Ishikawa (cell line): ENCODE results near the gene TANGO6.

Experiments used
- CEBPB ChIP-seq: IDR thresholded peaks from 2 replicates; pipeline ENCODE4 v1.6.1; 2012
- CREB1 ChIP-seq: IDR thresholded peaks from 2 replicates; pipeline ENCODE4 v1.6.1; 2012; ENCODE audit warnings: low read depth
- EGR1 ChIP-seq: IDR thresholded peaks from 2 replicates; pipeline ENCODE4 v1.6.1; 2012
- EP300 ChIP-seq: IDR thresholded peaks from 2 replicates; pipeline ENCODE4 v1.6.1; 2012; ENCODE audit warnings: borderline replicate concordance
- FOXM1 ChIP-seq: IDR thresholded peaks from 2 replicates; pipeline ENCODE4 v1.6.1; 2012; ENCODE audit warnings: low read depth, borderline replicate concordance
- NFIC ChIP-seq: IDR thresholded peaks from 2 replicates; pipeline ENCODE4 v1.6.1; 2012
- RAD21 ChIP-seq: IDR thresholded peaks from 2 replicates; pipeline ENCODE4 v1.6.1; 2012; ENCODE audit warnings: low read depth
- TAF1 ChIP-seq: IDR thresholded peaks from 2 replicates; pipeline ENCODE4 v1.6.1; 2012; ENCODE audit warnings: low read depth, mild to moderate bottlenecking
- TCF12 ChIP-seq: IDR thresholded peaks from 2 replicates; pipeline ENCODE4 v1.6.1; 2012; ENCODE audit warnings: low read depth
- TEAD4 ChIP-seq: IDR thresholded peaks from 2 replicates; pipeline ENCODE4 v1.6.1; 2012
- YY1 ChIP-seq: IDR thresholded peaks from 2 replicates; pipeline ENCODE4 v1.6.1; 2012; ENCODE audit warnings: low read depth
- ZBTB7A ChIP-seq: IDR thresholded peaks from 2 replicates; pipeline ENCODE4 v1.6.1; 2012; ENCODE audit warnings: low read depth
- TF ChIP-seq, protein P1 (sequence below): IDR thresholded peaks from 2 replicates; pipeline ENCODE4 v1.6.1; 2012
- TF ChIP-seq, protein P2 (sequence below): IDR thresholded peaks from 2 replicates; pipeline ENCODE4 v1.6.1; 2012
- TF ChIP-seq, protein P3 (sequence below): IDR thresholded peaks from 2 replicates; pipeline ENCODE4 v1.6.1; 2012; ENCODE audit warnings: low read depth, mild to moderate bottlenecking

Gene TANGO6

DNA sequence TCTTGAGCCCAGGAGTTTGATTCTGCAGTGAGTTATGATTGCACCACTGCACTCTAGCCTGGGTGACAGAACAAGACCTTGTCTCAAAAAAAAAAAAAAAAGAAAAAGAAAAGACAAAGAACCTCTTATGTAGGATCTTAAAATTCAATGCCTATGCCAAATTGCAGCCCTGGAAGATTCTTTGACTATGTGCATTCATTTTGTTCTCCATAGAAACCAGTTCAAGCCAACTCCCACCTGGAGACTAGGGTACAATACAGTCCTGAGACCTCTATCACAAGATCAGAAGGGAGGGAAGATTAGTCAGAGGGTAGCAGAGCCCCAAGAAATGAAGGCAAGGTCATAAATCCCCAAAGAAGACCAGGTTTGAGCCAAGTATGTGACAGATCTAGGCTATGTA is 171.5 kb downstream of the TANGO6 start:
- TF ChIP-seq CREB1, result no peak
- TF ChIP-seq EP300, result no peak
- no peak for TF ChIP-seq NFIC
- no peak for TF ChIP-seq ZBTB7A
- TF ChIP-seq EGR1, result no peak

DNA sequence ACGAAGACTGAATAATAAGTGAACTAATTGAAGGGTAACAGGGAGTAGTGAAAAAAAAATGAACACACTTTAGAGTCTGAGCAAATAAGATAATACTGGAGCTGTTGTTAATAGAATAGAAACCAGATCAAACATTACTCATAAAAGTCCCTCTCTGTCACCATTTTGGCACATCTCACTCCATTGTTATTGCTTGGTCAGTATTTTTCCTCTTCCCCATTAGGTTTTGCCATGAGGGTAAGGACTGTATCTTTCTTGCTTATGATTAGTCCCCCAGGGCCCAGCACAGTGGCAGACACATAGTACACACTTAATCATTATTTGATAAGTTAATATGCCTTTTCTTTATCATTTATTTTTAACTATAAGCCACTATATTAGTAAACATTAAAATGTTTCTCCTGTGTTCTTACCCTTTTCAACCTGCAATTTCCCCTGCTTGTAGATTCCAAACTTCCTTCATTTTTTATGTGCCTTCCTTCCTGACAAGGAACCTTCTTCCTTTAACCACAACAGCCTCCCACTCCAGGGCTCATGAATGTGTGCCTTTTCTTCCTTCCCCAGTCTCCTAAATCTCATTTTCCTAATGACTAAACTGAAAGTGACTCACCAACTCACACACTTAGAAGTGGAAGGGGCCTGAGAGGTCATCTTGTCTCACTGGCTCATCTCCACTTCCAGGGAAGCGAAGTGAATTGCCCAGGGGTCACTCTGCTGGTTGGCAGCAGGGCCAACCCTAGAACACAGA is 173.9 kb downstream of the TANGO6 start:
- TF ChIP-seq, protein P1, sequence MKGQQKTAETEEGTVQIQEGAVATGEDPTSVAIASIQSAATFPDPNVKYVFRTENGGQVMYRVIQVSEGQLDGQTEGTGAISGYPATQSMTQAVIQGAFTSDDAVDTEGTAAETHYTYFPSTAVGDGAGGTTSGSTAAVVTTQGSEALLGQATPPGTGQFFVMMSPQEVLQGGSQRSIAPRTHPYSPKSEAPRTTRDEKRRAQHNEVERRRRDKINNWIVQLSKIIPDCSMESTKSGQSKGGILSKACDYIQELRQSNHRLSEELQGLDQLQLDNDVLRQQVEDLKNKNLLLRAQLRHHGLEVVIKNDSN, result no peak
- no peak for TF ChIP-seq TAF1
- TF ChIP-seq TEAD4, result no peak
- no peak for TF ChIP-seq ZBTB7A
- TF ChIP-seq NFIC, result no peak
- no peak for TF ChIP-seq EGR1
- TF ChIP-seq FOXM1, result no peak
- TF ChIP-seq, protein P2, sequence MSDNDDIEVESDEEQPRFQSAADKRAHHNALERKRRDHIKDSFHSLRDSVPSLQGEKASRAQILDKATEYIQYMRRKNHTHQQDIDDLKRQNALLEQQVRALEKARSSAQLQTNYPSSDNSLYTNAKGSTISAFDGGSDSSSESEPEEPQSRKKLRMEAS, result no peak
- no peak for TF ChIP-seq YY1
- no peak for TF ChIP-seq CREB1
- no peak for TF ChIP-seq CEBPB
- no peak for TF ChIP-seq EP300
- no peak for TF ChIP-seq RAD21
- TF ChIP-seq, protein P3, sequence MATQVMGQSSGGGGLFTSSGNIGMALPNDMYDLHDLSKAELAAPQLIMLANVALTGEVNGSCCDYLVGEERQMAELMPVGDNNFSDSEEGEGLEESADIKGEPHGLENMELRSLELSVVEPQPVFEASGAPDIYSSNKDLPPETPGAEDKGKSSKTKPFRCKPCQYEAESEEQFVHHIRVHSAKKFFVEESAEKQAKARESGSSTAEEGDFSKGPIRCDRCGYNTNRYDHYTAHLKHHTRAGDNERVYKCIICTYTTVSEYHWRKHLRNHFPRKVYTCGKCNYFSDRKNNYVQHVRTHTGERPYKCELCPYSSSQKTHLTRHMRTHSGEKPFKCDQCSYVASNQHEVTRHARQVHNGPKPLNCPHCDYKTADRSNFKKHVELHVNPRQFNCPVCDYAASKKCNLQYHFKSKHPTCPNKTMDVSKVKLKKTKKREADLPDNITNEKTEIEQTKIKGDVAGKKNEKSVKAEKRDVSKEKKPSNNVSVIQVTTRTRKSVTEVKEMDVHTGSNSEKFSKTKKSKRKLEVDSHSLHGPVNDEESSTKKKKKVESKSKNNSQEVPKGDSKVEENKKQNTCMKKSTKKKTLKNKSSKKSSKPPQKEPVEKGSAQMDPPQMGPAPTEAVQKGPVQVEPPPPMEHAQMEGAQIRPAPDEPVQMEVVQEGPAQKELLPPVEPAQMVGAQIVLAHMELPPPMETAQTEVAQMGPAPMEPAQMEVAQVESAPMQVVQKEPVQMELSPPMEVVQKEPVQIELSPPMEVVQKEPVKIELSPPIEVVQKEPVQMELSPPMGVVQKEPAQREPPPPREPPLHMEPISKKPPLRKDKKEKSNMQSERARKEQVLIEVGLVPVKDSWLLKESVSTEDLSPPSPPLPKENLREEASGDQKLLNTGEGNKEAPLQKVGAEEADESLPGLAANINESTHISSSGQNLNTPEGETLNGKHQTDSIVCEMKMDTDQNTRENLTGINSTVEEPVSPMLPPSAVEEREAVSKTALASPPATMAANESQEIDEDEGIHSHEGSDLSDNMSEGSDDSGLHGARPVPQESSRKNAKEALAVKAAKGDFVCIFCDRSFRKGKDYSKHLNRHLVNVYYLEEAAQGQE, result no peak
- TF ChIP-seq TCF12, result no peak

DNA sequence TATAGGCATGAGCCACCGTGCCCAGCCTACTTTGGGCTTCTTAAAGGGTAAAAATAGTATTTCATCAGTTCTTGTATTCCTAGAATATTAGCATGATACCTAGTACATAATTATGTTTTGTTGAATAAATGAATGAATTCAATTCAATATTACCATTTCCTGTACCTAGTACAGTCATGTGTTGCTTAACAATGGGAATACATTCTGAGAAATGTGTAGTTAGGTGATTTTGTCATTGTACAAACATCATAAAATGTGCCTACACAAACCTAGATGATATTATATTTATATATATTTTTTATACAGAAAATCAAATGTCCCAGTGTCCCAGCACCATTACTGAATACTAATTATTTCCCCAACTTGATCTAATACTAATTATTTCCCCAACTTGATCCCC is 176.5 kb downstream of the TANGO6 start:
- TF ChIP-seq, protein P3, result no peak

DNA sequence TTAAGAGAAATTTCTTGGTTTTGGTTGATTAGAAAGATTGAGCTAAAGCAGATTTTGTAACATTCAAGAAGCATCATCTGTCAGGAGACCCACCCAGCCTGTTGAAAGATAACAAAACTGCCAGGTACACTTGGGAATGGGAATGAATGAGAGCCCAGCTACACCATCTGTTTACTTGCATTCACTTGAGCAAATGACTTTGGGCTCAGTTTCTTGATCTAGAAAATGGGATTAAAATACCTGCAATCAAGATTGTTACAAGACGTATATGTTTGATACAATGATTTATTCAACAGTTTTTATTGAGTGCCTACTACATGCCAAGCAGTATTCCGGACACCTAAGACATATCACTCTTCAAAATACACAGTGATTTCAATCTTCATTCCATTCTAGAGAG is 185.8 kb downstream of the TANGO6 start:
- no peak for TF ChIP-seq TEAD4
- TF ChIP-seq YY1, result no peak
- TF ChIP-seq, protein P2, result no peak
- no peak for TF ChIP-seq EGR1
- no peak for TF ChIP-seq RAD21
- TF ChIP-seq, protein P1, result no peak
- TF ChIP-seq, protein P3, result no peak
- no peak for TF ChIP-seq CEBPB
- no peak for TF ChIP-seq TCF12
- no peak for TF ChIP-seq FOXM1
- no peak for TF ChIP-seq EP300
- TF ChIP-seq CREB1, result no peak
- no peak for TF ChIP-seq ZBTB7A
- TF ChIP-seq NFIC, result no peak

DNA sequence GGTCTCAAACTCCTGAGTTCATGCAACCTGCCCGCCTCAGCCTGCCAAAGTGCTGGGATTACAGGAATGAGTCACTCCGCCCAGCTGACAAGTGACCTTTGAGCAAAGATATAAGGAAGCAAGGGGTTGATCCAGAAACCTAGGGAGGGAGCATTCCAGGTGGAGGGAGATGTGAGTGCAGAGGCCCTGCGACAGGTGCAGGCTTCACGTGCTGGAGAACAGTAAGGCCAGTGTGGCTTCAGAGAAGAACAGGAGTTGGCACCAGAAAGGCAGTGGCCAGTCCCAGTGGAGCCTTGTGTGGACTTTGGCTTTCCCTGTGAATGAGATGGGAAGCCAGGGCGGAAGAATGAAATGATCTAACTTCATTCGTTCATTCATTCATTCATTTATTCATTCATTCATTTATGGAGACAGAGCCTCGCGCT is 188.6 kb downstream of the TANGO6 start:
- no peak for TF ChIP-seq FOXM1
- TF ChIP-seq ZBTB7A, result no peak
- no peak for TF ChIP-seq TAF1
- no peak for TF ChIP-seq NFIC
- TF ChIP-seq, protein P2, result no peak
- TF ChIP-seq, protein P1, result no peak
- TF ChIP-seq, protein P3, result no peak
- TF ChIP-seq EGR1, result no peak
- no peak for TF ChIP-seq CEBPB
- no peak for TF ChIP-seq TCF12
- TF ChIP-seq TEAD4, result no peak
- TF ChIP-seq YY1, result no peak
